Omental fat pad (tissue), 4 donors: ENCODE data around the gene MEOX2. TPM values are rescaled to one million over a fixed set of nuclear protein-coding genes. Genes with fewer than 3 reads are reported as not detected.

Experiments
- ATAC-seq: fragments of 150-250 bp; one replicate; pipeline ENCODE4 v1.9.1; 2016; ENCODE audit warnings: mild to moderate bottlenecking, moderate library complexity; ENCODE audit not compliant: low FRiP score
- DNase-seq: peaks from one replicate; pipeline ENCODE4 v3.0.0-alpha.2; 2019; ENCODE audit warnings: low spot score
- total RNA-seq, 4 donors: library from RNA; depleted of rRNA; stranded (reverse); fragments of >200 nt; gene quantifications; one replicate each; pipeline ENCODE4 v1.1.0, GENCODE V29; 2016
- TF ChIP-seq, protein P1 (sequence below), 3 donors: fragments of 450-650 bp; IDR thresholded peaks; one replicate each; pipeline ENCODE4 v1.5.1; 2016 to 2017; ENCODE audit warnings: antibody characterized with exemption in 3 of 3, mild to moderate bottlenecking in 3 of 3, moderate library complexity in 2 of 3

Gene MEOX2
- 10 to 100 TPM in 3 of 4 donors, 1 to 10 TPM in 1; 3.2 to 96.9 (median 30.0) TPM for total RNA-seq

DNA sequence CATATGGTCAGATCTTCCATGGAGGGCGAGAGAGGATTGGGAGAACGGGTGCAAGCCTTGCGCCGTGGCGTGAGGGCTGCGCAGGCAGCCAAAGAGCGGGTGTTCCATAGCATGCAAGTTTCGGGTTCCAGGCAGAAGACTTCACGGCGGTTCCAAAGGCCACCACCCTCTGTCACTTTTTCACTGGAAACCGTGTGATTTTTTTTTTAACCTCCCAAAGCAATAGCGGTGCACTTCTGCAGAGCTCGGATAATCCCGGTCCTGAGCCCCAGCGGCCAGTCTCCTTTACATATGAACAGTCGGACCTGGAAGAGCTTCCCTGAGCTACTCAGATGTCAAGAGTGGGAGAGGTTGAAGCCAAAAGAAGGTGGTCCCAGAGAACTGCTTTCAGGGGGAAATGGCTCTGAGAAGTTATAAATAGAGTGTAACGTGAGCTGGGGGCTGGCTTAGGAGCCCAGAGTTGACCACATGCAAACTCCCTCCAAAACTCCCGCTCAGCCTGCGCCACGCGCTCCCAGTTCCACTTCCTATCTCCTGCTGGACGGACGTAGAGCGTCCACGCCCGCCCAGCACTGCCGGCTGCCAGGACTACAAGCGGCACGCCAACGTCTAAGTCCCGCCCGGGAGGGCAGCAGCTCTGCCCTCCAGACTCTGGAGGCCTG lies at the start of gene MEOX2:
TSS of gene MEOX2 (minus strand) at position 389 of the 662 bp plus-strand sequence. CDS start at position 108, 281 bp downstream.
- DNase-seq (peak; percentile 51), ATAC-seq (peak; percentile 88)
- TF ChIP-seq, protein P1, sequence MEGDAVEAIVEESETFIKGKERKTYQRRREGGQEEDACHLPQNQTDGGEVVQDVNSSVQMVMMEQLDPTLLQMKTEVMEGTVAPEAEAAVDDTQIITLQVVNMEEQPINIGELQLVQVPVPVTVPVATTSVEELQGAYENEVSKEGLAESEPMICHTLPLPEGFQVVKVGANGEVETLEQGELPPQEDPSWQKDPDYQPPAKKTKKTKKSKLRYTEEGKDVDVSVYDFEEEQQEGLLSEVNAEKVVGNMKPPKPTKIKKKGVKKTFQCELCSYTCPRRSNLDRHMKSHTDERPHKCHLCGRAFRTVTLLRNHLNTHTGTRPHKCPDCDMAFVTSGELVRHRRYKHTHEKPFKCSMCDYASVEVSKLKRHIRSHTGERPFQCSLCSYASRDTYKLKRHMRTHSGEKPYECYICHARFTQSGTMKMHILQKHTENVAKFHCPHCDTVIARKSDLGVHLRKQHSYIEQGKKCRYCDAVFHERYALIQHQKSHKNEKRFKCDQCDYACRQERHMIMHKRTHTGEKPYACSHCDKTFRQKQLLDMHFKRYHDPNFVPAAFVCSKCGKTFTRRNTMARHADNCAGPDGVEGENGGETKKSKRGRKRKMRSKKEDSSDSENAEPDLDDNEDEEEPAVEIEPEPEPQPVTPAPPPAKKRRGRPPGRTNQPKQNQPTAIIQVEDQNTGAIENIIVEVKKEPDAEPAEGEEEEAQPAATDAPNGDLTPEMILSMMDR (IDR thresholded peaks at IDR 0.05), result no peak

- ATAC-seq, result no peak
- DNase-seq, result no peak
- TF ChIP-seq, protein P1 (IDR thresholded peaks at IDR 0.05), result no peak
Observed at GRCh38 chr7:15729746-15730145, 43.3 kb upstream of the MEOX2 start.

GRCh38 chr7:15725051-15725450 lies 38.6 kb upstream of the MEOX2 start:
- TF ChIP-seq, protein P1 (IDR thresholded peaks at IDR 0.05), result no peak
- DNase-seq, result no peak
- ATAC-seq, result no peak

DNA sequence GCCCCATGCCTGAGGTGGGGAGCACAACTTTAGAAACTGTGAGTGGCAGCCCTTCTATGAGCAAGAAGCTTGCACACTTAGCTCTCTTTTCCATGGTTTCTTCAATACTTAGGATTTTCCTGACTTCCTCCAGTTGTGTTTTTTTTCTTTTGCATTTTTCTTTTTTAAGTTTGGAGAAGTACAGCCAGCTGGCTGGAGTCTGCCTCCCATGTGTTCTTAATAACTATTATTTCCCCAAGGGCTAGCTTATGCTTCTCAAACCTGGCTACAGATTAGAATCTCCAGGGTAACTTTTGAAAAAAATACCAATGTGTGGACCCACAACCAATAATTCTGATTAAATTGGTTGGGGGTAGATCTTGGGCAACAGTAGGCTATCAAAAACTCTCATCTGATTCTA lies 37.4 kb upstream of the MEOX2 start:
- TF ChIP-seq, protein P1 (IDR thresholded peaks at IDR 0.05), result no peak
- DNase-seq (no peak), ATAC-seq (no peak)

DNA sequence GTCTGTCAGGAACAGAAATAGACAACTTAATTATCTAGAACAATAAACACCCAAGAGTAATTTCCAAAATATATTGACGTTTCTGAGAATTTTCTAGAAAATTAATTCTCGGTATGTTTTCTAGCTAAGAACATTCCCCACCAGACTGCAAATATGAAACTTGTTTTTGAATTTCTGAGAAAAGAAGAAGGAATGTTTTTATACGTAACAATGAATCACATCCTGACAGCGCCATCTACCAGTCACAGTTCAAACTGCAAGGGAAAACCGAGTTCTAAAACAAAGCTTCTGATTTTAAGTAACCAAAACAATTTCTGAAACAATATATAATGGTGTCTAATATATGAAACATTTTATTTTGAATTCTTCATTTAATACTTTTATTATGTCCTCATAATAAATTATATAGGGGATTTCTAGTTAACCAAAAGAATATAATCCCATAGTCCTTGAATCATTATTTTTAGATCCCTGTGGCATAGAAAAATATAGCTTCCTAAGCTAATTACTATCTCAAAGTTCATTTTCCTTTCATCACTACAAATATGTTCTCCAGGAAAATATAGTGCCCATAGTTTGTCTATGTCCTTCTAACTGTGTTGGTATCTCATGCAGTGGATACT lies 34.5 kb upstream of the MEOX2 start:
- DNase-seq (peak; percentile 33), ATAC-seq (no peak)
- TF ChIP-seq, protein P1 (IDR thresholded peaks at IDR 0.05), result no peak

- TF ChIP-seq, protein P1 (IDR thresholded peaks at IDR 0.05), result no peak
- DNase-seq (no peak), ATAC-seq (no peak)
Observed at GRCh38 chr7:15719311-15719710, 32.8 kb upstream of the MEOX2 start.

DNA sequence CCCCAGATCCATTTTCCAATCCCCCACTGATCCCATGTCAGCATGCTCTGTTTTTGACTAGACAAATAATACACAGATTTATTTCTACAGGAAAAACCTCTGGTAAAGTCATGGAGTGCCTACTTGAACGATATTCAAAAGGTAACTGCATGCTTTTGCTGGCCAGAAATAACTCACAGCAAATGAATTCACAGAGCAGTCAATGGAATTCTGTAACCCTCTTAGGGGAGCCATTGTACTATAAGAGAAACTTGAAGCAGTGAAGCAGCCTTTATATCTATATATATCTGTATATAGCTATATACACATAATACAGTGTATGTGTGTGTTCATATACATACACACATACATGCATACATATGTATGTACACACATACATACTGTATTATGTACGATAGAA lies 29.0 kb upstream of the MEOX2 start:
- ATAC-seq (no peak), DNase-seq (no peak)
- TF ChIP-seq, protein P1 (IDR thresholded peaks at IDR 0.05), result no peak
